Loucy (cell line): ENCODE data around the gene FAM20C.
"Not testable (repeated sequence)": the region's sequence is repeated elsewhere in the genome, so short reads cannot be mapped to it uniquely, and the experiment has no call there.

Experiments
- H2AFZ ChIP-seq: fragments of 200-600 bp; sonication (generic); 2 replicates; pipeline ENCODE4 v1.6.0; 2016; ENCODE audit warnings: antibody characterized with exemption, mild to moderate bottlenecking, low read length, moderate library complexity
- H3F3A ChIP-seq: fragments of 200-600 bp; 2 replicates; pipeline ENCODE4 v1.6.0; 2016; ENCODE audit warnings: antibody characterized with exemption, low read depth, mild to moderate bottlenecking
- H3K27me3 ChIP-seq: fragments of 200-600 bp; sonication (generic); 2 replicates; pipeline ENCODE4 v1.6.1; 2014; ENCODE audit warnings: low read length, mild to moderate bottlenecking; ENCODE audit not compliant: insufficient read depth, poor library complexity, severe bottlenecking
- H3K36me3 ChIP-seq: fragments of 200-600 bp; sonication (generic); 2 replicates; pipeline ENCODE4 v1.6.1; 2016; ENCODE audit warnings: low read length; ENCODE audit not compliant: insufficient read depth
- H3K4me1 ChIP-seq: fragments of 200-600 bp; sonication (generic); 2 replicates; pipeline ENCODE4 v1.5.1; 2014; ENCODE audit warnings: low read length, mild to moderate bottlenecking; ENCODE audit not compliant: insufficient read depth, poor library complexity, severe bottlenecking
- H3K4me2 ChIP-seq: fragments of 200-600 bp; sonication (generic); 2 replicates; pipeline ENCODE4 v1.6.0; 2014; ENCODE audit warnings: antibody characterized with exemption, low read length, low read depth, mild to moderate bottlenecking; ENCODE audit not compliant: poor library complexity, severe bottlenecking
- H3K4me3 ChIP-seq: fragments of 200-600 bp; sonication (generic); 2 replicates; pipeline ENCODE4 v1.5.1; 2014; ENCODE audit warnings: low read length, mild to moderate bottlenecking, mixed read lengths; ENCODE audit not compliant: poor library complexity, severe bottlenecking
- H3K79me2 ChIP-seq: fragments of 200-600 bp; sonication (generic); 2 replicates; pipeline ENCODE4 v1.6.1; 2014; ENCODE audit warnings: low read length; ENCODE audit not compliant: insufficient read depth
- H3K9ac ChIP-seq: fragments of 200-600 bp; sonication (generic); 2 replicates; pipeline ENCODE4 v1.6.0; 2014; ENCODE audit warnings: mild to moderate bottlenecking, low read depth, low read length, moderate library complexity; ENCODE audit not compliant: poor library complexity, severe bottlenecking
- H3K9me2 ChIP-seq: fragments of 200-600 bp; sonication (generic); replicated peaks from 2 replicates; pipeline ENCODE4 v1.6.1; 2016; ENCODE audit warnings: low read depth, low read length, mixed read lengths
- H3K9me3 ChIP-seq: fragments of 200-600 bp; sonication (generic); 2 replicates; pipeline ENCODE4 v1.6.1; 2014; ENCODE audit warnings: mild to moderate bottlenecking, antibody characterized with exemption, low read length, low read depth; ENCODE audit not compliant: insufficient read depth
- H4K20me1 ChIP-seq: fragments of 200-600 bp; sonication (generic); 2 replicates; pipeline ENCODE4 v1.6.0; 2014; ENCODE audit warnings: antibody characterized with exemption, low read length, mild to moderate bottlenecking; ENCODE audit not compliant: insufficient read depth, poor library complexity, severe bottlenecking
- EZH2phosphoT487 ChIP-seq: fragments of 200-600 bp; IDR thresholded peaks from 2 replicates; pipeline ENCODE4 v1.6.1; 2018; ENCODE audit warnings: antibody characterized with exemption, mild to moderate bottlenecking, moderate library complexity, borderline replicate concordance
- TF ChIP-seq, protein P1 (sequence below): fragments of 200-600 bp; sonication (generic); conservative IDR thresholded peaks from 2 replicates; pipeline ENCODE4 v1.5.1; 2014; ENCODE audit warnings: mild to moderate bottlenecking, antibody characterized with exemption, low read length

FAM20C gene

GRCh38 chr7:205115-206010, 13.0 kb downstream of the FAM20C start:
- no peaks in the 10 kb centered on the region for H3F3A ChIP-seq
- H3K4me2 ChIP-seq = no peak overlapping the region
- no peaks in the 10 kb centered on the region for H3K27me3 ChIP-seq
- no peak overlapping the region for H3K9ac ChIP-seq
- H3K79me2 ChIP-seq = no peaks in the 10 kb centered on the region
- H3K4me1 ChIP-seq = no peaks in the 10 kb centered on the region
- no peaks in the 10 kb centered on the region for H3K36me3 ChIP-seq
- H3K4me3 ChIP-seq = no peak overlapping the region
- H3K9me2 ChIP-seq = no peaks in the 10 kb centered on the region
- H4K20me1 ChIP-seq = no peaks in the 10 kb centered on the region
- peaks cover 18% of the 10 kb centered on the region; the same call in 1 of the 2 replicates for H3K9me3 ChIP-seq
- TF ChIP-seq, protein P1, sequence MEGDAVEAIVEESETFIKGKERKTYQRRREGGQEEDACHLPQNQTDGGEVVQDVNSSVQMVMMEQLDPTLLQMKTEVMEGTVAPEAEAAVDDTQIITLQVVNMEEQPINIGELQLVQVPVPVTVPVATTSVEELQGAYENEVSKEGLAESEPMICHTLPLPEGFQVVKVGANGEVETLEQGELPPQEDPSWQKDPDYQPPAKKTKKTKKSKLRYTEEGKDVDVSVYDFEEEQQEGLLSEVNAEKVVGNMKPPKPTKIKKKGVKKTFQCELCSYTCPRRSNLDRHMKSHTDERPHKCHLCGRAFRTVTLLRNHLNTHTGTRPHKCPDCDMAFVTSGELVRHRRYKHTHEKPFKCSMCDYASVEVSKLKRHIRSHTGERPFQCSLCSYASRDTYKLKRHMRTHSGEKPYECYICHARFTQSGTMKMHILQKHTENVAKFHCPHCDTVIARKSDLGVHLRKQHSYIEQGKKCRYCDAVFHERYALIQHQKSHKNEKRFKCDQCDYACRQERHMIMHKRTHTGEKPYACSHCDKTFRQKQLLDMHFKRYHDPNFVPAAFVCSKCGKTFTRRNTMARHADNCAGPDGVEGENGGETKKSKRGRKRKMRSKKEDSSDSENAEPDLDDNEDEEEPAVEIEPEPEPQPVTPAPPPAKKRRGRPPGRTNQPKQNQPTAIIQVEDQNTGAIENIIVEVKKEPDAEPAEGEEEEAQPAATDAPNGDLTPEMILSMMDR = no peak
- no peak overlapping the region for H2AFZ ChIP-seq

DNA sequence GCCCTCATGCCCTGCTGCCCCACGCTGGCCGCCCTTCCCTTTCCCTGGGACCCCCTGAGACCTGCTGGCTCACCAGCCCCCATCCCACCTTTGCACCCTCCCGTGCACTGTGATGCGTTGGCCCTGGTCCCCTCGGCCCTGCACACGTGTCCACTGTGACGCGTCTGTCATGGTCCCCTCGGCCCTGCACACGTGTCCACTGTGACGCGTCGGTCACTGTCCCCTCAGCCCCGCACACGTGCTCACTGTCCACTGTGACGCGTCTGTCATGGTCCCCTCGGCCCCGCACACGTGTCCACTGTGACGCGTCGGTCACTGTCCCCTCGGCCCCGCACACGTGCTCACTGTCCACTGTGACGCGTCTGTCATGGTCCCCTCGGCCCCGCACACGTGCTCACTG, 14.0 kb downstream of the FAM20C start:
- not testable (repeated sequence) for H3K4me2 ChIP-seq, H3K9me2 ChIP-seq, H3K4me1 ChIP-seq, H2AFZ ChIP-seq, H4K20me1 ChIP-seq, H3F3A ChIP-seq, H3K9ac ChIP-seq, H3K79me2 ChIP-seq, H3K36me3 ChIP-seq, H3K27me3 ChIP-seq, H3K4me3 ChIP-seq
- peaks cover 18% of the 10 kb centered on the region; the same call in 1 of the 2 replicates for H3K9me3 ChIP-seq

- no peaks in the 10 kb centered on the region for H3K36me3 ChIP-seq
- H3K4me3 ChIP-seq = no peak overlapping the region
- no peaks in the 10 kb centered on the region for H4K20me1 ChIP-seq
- no peaks in the 10 kb centered on the region for H3K79me2 ChIP-seq
- no peak for TF ChIP-seq EZH2phosphoT487
- TF ChIP-seq, protein P1 = no peak
- no peak overlapping the region for H2AFZ ChIP-seq
- no peaks in the 10 kb centered on the region for H3K4me1 ChIP-seq
- no peak overlapping the region for H3K4me2 ChIP-seq
- no peaks in the 10 kb centered on the region for H3K9me2 ChIP-seq
- H3F3A ChIP-seq = no peaks in the 10 kb centered on the region
- H3K9me3 ChIP-seq = peaks cover 18% of the 10 kb centered on the region; the same call in 1 of the 2 replicates
- H3K9ac ChIP-seq = no peak overlapping the region
- no peaks in the 10 kb centered on the region for H3K27me3 ChIP-seq
Measured at GRCh38 chr7:207418-208129, 15.2 kb downstream of the FAM20C start.
